SK-N-SH treated with all-trans-retinoic acid at 6 μM for 48 hours (cell line): ENCODE results near the gene GJB3.

Experiments used
- ESRRG ChIP-seq: fragments of 250-450 bp; sonication (Bioruptor Pico); IDR thresholded peaks from 2 replicates; pipeline ENCODE4 v1.6.1; 2021; ENCODE audit warnings: mild to moderate bottlenecking
- ISL1 ChIP-seq: fragments of 250-450 bp; sonication (Bioruptor Pico); IDR thresholded peaks from 2 replicates; pipeline ENCODE4 v2.1.2; 2022; ENCODE audit warnings: mild to moderate bottlenecking, moderate library complexity

DNA sequence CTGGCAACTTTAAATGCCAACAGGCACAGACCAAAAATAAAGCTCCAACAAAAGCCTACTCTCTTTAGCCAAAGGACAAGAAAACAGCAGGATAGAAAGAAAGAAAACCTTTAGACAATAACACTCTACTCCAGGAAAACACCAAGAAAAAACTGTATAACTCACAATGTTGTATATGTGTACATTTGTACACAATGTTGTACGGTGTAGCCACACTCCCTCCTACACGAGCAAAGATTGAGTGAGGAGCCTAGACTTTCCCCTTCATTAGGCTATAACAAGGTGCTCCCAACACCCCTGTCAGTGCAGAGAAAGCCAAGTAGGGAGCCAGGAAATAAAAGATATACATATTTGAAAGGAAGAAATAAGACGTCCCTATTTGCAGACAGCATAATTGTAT lies 35.8 kb downstream of the GJB3 start:
- TF ChIP-seq ESRRG (no peak), ISL1 (CRISPR knock-in tag) (no peak)
